ENCODE measurements around the gene PLIN4.

The PLIN4 gene

GRCh38 chr19:4454747-4455718 is 63.3 kb downstream of the PLIN4 start:
- no peak for DNase-seq

DNA sequence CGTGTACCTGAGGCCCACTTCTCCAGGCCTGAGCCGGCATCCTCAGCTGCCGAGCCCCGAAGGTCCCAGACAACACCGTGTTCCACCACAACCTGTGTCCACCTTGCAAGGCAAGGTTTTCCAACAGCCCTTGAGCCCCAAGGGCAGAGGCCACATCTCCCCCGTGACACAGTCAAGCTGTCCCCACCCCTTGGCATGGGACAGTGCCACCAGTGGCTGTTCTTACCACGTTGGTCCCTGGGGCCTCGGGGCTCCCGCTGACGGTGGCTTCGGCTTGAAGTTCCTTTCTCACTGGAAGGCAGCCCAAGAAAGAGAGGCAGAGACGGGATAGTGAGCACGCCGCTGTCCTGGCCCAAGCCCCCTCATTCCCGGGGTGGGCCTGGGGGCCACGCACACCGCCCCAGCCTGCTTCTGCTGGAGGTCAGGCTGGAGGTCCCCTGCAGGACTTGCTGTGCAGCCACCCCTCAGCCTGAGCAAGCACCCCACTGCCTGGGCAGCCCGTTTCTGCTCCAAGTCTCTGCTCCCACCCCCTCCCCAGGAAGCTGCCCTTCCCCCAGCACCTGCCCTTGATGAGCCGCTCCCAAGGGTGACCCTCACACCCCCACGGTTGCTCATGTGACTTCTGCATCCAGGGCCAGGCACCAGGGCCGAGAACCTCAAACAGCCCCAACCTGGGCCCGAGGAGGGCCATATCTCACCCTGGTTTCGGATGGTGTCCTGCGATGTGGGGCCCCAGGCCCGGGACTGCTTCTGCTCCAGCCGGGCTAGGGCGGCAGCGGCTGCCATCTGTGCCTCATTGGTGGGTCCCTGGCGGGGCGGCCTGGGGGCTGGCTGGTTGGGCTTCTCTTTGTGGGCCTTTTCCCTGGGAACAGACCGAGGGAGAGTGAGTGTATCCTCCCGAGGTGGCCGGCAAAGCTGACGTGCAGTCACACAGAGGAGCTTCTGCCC is 64.8 kb downstream of the PLIN4 start:
- no peak for DNase-seq

DNA sequence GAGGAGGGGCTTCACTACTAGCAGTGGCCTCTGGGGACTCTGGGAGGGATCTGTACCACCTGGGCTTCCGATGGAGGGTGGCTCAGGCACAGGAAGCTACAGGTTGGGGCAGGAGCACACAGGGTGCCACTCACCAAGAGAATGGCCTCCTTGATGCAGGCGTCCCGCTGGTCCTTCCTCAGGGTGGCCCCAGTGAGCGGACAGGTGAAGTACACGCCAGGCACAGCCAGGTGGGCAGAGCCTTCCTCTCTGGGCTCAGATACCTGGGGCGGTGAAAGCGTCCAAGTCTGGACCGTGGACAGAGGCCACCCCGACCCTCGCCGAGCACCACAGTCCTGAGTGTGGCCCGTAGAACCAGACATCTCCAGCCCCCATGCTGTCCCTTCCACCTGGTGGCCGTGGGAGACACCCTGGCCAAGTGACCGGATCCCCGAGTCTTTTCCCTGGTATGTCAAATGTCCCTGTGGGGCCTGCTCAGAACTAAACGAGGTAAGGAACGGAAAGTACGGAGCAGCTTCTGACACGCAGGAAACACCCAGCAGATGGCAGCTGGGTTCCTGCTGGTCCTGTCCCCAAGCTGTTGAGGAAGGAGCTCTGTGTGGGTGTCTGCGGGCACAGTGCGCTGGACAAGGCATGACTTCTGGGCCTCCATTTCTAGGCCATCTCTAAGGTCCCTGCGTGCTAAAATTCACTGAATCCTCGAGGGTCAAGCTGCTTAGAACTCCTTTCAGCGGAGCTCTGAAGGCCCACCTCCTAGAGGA is 65.9 kb downstream of the PLIN4 start:
- DNase-seq, result peak; percentile 50

Data from inflammatory macrophage treated with lipopolysaccharide for 4 hours (primary cell).